HG03135 (cell line): Measurements from ENCODE around the gene TCEAL1.
"Not testable (repeated sequence)": the region's sequence is repeated elsewhere in the genome, so short reads cannot be mapped to it uniquely, and the experiment has no call there.

Experiments used
- ATAC-seq: cut with Tn5 transposase; IDR thresholded peaks from one replicate; pipeline ENCODE4 v1.9.1; 2021; ENCODE audit warnings: mild to moderate bottlenecking, moderate library complexity; ENCODE audit not compliant: unreplicated experiment

TCEAL1 gene

DNA sequence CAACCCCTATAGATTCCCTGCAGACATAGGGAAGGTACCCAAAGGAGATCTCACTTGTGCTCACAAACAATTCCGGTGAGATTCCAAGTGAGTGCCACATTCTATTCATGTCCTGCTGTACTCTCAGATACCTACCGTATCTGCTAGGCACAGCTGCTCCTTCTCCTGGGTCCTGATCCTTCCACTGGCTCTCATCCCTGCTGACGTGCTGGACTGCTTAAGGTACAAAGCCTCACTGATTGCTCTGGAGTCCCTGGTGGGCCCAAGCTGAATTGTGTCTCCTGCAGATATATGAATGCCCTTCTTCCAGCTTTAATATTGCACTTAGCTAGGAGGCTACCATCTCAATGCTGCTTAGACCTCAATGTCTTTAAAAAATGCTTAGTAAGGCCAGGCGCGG, 2.4 kb downstream of the TCEAL1 start:
- ATAC-seq, result no peak

DNA sequence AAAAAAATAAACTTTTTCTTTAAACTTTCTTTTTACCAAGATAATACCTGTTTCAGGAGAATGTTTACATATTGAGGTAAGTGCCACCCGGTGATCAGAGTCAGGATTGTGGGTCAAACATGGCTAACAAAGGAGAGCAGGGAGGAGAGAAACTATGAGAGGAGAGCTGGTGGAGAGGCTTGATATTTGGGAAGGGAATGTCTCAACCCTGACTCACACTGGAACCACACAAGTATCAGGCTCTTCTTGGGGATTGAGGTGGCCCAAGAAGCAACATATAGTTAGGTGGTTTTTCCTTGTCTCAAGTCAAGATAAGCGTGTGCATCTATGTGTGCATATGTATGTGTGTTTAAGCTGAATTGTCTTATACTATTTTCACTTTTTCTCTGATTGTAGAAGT, 6.7 kb downstream of the TCEAL1 start:
- ATAC-seq, result no peak

DNA sequence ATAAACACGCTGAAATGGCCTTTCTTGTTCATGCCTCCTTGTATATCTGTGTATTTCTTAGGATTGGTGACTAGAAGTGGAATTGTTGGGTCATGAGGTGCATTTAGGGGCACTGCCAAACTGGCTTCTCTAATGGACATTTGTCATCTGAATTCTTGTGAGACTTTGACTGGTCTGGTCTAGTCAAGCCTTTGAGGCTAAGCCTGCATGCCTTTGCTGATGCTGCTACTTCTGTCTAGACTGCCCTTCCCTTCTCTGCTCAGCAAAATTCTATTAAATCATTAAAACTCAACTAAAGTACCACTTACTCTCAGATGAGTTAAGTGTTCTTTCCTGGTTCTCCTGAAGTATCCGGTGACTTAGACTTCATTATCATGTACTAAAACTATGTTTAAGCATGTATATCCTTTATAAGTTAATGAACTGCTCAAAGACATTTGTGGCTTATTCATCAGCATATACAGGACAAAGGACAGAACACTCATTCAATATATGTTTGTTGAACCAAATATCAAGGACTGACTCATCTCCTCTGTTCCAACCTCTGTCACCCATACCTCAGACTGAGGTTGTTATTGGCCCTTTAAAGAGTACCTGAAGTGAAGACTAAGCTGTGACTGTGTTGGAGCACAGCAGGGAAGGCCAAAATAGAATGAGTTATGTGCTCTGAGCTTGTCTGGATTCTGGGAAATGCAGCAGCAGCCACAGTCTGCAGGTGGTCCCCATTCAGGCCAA, 9.0 kb downstream of the TCEAL1 start:
- no peak for ATAC-seq

DNA sequence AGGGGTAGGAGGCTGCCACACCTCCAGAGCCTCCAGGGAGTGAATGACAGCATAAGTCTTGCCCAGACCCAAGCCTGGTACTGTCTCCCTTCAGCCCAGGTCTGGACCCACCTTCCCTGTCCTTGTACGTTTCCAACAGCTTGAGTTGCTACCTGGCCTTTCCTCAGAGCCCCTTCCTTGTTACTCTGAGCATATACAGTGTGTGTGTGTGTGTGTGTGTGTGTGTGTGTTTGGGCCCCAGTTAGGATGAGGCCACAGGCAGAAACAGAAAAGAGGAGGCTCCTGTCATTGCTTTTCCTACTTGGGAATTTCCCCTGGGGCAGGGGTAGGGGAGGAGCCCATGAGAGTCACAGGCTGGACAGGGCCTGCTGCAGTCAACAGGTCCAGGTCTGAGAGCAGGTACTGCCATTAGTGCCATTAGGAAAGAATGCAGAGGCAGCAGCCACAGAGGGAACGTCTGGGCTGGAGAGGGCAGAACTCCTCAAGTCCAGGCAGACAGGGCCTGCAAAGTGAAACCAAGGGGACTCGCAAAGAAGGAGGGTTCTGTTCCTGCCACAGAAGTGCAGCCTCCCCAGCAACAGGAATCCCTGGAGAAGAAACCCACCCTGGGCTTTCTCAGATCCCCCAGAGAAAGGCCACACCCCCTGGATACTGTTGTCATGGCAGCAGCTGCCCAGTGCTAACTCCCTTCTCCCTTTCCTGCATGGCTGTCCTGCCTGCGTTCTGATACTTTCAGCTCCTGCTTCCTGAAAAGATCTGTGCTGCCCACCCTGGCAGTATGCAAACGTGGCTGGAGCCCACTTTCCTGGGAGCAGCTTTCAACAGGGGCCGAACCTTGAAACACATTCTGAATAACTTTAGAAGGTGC, 9.9 kb downstream of the TCEAL1 start:
- ATAC-seq, result not testable (repeated sequence)

DNA sequence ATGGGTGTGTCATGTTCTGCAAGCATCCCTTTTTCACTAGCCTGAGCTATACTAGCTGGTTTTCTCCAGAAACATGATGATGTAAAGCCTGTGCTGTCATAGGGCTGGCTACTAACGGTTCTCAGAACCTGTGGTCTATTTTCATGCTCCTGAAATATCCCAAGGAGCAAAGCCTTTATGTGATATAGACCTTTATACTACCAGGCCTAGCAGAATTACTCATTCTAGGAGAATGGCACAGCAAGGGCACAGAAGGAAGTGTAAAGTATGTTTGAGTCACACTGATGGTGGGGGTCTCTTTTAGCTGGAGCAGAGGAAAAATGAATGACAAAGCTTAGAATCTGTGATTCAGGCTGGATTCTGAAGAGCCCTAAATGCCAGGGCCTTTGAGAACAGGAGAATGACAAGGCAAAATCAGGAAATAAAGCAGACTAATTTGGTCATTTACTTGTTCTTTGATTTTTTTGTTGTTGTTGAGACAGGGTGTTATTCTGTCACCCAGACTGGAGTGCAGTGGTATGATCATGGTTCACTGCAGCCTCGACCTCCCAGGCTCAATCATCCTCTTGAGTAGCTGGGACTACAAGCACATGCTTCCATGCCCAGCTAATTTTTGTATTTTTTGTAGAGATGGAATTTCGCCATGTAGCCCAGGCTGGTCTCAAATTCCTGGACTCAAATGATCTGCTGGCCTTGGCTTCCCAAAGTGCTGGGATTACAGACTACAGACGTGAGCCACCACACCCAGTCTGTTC, 11.8 kb downstream of the TCEAL1 start:
- no peak for ATAC-seq

DNA sequence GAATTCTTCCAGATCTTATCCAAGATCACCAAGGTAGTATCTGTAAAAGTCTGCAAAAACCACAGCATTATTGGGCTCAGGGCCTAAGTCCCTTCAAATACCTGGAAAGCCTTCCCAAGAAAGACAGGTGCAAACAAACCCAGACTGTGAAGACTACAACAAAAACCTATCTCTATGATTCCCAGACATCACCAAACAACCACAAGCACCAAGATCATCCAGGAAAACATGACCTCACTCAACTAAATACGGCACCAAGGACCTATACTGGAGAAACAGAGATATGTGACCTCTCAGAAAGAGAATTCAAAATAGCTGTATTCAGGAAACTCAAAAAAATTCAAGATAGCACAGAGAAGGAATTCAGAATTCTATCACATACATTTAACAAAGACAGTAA, 15.3 kb downstream of the TCEAL1 start:
- ATAC-seq, result no peak

DNA sequence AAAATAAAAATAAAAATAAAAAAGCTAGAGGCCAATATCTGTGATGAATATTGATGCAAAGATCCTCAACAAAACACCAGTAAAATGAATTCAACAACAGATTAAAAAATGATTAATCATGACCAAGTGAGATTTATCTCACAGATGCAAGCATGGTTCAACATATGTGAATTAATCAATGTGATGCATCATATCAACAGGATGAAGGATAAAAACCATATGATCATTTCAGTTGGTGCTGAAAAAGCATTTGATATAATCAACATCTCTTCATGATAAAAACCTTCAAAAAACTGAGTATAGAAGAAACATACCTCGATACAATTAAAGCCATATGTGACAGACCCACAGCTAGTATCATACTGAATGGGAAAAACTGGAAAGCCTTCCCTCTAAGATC, 18.9 kb downstream of the TCEAL1 start:
- no peak for ATAC-seq

DNA sequence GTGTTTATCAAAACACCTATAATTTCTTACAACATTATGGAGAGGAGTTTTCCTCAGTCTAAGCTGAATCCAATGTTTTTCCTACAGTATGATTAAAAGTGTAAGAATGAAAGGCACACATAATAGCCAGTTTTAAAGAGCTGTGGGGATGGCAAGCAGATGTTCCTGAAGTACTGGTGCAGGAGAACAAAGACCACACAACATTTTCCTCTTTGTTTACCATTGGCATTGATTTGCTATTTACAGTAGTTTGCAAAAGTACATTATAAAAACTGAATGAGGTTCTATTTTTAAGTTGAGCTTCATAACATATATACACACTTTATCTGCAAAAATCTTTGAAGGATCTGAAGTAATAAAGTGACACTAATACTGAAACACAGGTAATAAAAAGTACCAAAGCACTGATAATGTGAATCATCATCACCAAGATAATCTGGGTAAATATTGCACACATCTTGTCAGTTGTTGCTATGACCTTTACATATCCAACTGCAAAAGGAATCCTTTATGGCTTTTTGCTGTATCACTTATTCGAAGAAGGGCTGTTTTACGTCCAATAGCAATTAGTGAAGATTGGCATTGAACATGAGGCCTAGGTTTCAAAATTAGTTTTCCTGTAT, 22.5 kb downstream of the TCEAL1 start:
- ATAC-seq, result no peak

DNA sequence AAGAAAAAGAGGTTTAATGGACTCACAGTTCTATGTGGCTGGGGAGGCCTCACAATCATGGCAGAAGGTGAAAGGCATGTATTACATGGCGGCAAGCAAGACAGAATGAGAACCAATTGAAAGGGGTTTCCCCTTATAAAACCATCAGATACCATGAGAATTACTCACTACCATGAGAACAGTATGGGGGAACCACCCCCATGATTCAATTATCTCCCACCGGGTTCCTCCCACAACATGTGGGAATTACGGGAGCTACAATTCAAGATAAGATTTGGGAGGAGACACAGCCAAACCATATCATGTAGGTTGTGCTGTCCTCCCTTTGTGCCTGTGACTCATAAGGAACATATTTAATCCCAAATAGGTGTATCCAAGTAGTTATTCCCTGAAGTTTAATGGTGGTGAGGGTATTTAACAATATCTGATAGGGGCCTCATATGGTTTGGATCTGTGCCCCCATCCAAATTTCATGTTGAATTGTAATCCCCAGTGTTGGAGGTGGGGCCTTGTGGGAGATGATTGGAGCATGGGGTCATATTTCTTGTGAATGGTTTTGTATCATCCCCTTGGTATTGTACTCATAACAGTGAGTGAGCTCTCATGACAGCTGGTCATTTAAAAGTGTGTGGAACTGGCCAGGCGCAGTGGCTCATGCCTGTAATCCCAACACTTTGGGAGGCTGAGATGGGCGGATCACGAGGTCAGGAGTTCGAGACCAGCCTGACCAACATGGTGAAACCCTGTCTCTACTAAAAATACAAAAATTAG, 26.6 kb downstream of the TCEAL1 start:
- not testable (repeated sequence) for ATAC-seq

DNA sequence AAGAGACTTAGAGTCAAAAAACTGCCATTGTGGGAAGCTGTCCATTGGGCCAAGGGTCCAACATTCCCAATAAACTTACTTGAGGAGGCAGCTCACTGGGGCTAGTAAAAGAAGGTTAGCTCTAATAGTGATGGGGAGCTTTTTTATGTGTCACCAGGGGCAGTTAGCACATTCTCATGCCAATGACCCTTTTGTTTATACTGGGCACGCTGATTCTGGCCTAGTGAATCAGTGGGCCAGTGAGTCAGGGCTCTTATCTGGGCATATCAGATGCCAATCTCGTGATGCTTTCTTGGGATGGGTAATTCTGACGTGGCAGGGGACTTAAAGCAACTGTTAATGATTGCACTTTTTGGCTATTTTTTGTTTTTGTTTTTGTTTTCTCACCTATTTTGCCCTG, 27.8 kb downstream of the TCEAL1 start:
- ATAC-seq, result no peak

DNA sequence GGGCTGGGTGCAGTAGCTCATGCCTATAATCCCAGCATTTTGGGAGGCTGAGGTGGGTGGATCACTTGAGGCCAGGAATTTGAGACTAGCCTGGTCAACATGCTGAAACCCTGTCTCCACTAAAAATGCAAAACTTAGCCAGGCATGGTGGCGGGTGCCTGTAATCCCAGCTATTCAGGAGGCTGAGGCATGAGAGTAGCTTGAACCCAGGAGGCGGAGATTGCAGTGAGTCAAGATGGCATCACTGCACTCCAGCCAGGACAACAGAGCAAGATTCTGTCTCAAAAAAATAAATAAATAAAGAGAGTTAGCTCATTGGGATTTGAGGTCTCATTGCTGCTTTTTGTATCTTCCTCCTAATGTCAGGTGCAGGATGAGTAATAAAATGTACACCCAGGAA, 28.3 kb downstream of the TCEAL1 start:
- not testable (repeated sequence) for ATAC-seq

DNA sequence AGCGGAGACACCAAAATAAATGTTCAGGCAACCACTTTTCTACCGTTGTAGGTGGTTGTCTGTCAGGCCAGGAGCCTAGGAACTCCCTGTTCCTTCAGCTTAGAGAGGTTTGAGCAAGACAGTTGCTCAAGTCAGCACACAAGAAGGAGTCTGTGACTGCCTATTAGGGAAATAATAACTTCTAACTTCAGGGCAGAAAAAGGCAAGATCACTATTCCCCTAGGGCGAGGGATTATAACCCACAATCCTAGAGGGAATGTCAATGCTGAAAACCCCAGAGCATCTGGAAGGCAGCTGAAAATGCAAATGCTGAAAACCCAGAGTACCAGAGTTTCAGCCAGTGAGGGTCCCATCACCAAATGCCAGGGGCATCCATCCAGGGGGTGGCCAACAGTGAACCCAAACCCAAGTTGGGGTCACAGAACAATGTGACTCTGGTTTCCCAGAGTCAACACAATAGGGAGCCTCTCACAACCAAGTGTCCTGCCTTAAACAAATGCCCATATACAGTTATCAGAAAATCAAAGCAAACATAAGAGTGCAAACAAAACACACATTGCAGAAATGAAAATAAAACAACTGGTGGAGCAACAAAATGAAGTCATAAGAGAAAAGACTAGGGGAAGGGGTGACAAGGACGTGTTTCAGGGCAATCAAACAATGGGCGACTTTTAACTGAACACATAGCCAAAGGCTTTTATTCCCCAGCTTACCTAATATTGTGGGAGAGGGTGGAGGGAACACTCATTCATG, 30.1 kb downstream of the TCEAL1 start:
- no peak for ATAC-seq

DNA sequence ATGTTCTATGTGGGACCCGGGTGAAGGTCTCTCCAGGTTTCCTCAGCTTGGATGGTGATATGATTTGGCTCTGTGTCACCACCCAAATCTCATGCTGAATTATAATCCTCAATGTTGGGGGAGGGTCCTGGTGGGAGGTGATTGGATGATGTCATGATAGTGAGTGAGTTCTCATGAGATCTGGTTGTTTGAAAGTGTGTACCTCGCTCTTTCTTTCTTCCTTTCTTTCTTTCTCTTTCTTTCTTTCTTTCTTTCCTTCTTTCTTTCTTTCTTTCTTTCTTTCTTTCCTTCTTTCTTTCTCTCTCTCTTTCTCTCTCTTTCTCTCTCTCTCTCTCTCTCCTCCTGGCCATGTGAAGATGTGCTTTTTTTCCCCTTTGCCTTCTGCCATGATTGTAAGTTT, 30.7 kb downstream of the TCEAL1 start:
- not testable (repeated sequence) for ATAC-seq

DNA sequence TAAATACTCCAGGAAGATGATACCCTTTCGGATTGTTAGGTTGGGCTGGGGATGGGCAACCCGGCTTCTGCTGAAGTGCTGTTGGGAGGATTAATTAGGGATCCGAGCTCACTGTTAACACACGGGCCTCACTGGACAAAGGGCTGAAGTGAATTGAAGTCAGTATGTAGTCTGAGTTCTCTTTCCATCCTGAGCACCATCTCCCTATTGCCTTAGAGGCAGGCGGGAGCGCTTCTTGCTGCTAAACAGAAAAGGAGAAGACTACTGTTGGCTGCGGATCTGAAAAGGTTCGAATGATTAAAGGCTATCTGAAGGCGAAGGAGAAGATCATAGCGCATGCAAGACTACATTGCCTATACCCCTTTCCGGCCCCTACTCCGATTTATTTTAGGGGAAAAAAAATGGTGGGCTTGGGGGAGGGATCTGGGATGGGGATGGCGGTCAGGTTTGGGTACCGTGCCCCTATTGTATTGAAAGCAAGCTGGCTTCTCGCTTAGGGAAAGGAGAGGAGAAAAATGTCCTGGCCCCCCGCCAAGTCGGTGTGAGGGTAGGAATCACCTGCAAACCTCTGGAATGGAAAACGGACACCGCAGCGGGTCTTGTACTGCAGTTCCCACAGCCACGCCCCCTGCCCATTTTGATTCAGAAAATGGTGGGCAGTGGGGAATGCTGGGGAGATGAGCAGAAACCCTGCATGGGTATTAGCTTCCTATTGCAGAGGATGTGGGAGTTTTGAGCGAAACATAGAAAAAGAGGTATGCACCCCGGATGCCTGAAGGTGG, 35.4 kb downstream of the TCEAL1 start:
- ATAC-seq, result no peak

DNA sequence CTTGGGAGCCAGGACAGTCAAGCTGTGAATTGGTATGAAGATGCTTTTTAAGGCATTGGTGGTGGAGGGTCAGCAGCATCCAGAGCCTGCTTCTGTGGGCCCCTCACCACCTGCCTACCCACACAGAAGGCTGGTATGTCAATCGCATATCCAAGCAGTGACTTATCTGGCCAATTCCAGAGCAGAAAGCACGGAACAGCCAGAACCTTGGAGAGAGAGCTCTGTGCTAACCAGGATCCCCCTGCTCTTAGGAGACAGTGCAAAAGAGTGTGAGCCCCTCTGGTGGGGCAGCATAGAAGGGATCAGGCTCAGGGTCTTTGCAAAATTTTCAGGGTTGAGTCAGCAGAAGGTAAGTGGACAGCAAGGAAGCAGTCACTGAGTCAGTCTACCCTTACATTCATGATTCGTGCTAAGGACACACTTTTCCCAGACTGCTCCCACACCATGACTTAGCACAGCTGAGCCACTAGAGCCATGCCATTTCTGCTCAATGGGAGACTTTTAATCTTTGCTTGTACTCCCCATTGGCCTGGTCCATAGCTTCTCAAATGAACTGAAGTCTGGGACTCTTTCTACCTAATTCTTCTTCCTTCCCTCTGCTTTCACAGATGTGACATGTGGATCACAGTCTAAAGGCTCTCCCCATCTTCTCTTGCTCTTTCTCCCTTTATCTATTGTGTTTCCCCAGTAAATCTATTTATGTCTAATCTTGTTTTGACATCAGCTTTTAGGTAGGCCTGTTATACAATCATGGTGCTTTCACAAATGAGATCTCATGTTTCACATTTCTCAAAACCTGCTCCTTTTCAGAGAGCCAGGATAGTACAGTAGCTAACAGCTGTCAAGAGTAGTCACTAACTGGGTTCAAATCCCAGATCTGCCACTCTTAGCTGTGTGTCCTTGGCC, 37.7 kb downstream of the TCEAL1 start:
- no peak for ATAC-seq

DNA sequence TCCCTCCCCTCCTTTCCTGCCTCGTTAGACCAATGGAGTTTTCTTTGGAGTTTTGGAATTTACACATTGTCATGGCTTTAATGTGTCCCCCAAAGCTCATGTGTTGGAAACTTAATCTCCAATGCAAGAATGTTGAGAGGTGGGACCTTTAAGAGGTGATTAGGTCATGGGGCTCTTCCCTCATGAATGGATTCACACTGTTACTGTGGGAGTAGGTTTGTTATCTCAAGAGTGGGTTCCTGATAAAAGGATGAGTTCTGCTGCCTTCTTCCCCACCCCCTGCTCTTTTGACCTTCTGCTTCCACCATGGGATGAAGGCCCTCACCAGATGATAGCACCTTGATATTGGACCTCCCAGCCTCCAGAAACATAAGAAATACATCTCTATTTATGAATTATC, 41.0 kb downstream of the TCEAL1 start:
- no peak for ATAC-seq

DNA sequence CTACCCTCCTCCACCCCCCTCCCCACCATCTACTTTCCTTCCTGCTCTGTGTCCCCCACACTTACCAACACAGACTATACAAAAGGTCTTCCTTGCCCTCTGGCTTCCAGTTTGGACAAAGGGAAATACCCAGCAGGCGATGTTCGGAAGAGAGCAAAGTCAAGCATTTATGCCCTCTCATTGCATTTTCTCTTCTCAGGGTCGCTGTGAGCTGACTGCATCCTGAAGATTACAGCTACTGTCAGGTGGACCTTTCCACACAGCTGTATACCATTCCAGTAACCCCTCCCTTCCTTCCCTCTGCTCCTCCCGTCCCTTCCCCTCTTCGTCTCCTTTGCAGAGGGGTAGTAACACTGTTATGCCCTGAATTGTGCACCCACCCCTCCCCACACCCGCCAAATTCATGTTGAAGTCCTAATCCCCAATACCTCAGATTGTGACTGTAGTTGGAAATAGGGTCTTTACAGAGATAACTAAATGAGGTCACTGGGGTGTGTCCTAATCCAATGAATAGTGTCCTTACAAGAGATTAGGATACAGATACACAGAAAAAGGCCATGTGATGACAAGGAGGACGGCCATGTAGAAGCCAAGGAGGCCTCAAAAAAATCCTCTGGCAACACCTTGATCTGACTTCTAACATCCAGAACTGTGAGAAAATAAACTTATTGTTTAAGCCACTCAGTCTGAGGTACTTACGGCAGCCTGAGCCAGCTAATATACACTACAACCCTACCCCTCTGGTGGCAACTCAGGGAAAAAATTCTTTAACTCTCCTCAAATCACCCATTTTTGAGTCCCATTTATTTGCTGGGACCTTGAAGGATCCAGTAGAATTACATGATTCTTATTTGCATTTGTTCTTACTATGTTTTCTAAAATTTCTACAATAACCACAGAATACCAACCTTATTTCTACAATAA, 46.0 kb downstream of the TCEAL1 start:
- no peak for ATAC-seq
